Stimulated activated CD8-positive, alpha-beta memory T cell treated with anti-CD3 and anti-CD28 coated beads, Interleukin-4, amount 100 ng/mL, for 1 hour (primary cell): ENCODE data around the gene ARMH4.
"Not testable (repeated sequence)": the region's sequence is repeated elsewhere in the genome, so short reads cannot be mapped to it uniquely, and the experiment has no call there.

ENCODE experiments used
- DNase-seq, 2 donors: peaks; one replicate each; pipeline ENCODE4 v3.0.0-alpha.2; 2020; ENCODE audit warnings: low read depth in 2 of 2, low spot score in 1 of 2

The ARMH4 gene

DNA sequence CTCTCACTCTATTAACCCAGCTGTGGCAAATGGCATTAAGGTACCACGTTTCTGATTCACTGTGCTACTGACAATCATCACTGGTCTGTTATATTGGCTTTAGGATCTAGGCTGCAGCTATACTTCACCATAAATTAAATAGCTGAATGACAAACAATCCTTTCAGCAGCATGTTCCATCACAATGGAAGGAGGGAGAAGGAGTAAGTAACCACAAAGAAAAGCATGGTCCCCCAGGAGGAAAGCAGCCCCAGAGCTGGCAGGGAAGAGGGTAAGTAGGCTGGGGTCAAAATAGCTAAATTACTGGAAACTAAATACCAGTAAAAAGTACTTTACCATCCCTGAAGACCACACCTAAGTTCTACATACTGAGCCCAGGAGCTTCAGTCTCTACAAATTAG, 2.8 kb downstream of the ARMH4 start:
- no peak for DNase-seq

DNA sequence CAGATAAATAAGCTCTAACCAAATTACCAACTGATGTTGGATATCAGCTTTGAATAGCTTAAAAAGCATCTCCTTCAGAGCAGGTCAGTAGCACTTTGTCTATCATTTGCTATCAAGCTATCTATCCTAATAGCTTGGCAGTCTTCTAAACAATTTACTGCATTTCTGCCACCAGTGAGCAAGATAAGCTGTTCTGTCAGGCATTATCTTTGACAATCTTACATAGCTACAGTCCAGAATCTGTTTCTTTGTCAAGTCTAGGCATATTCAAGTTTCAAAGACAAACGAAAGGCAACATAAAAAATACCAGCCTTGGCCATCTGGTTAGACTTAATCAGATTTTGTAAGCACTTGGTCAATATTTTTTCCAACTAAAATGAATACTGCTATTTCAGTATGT, 5.6 kb downstream of the ARMH4 start:
- no peak for DNase-seq

- DNase-seq: no peak
Observed at GRCh38 chr14:58145936-58146335, 6.1 kb downstream of the ARMH4 start.

- no peak for DNase-seq
Observed at GRCh38 chr14:58143106-58143505, 8.9 kb downstream of the ARMH4 start.

GRCh38 chr14:58141893-58142292, 10.1 kb downstream of the ARMH4 start:
- no peak for DNase-seq

- no peak for DNase-seq
Observed at GRCh38 chr14:58138714-58139482, 13.1 kb downstream of the ARMH4 start.

DNA sequence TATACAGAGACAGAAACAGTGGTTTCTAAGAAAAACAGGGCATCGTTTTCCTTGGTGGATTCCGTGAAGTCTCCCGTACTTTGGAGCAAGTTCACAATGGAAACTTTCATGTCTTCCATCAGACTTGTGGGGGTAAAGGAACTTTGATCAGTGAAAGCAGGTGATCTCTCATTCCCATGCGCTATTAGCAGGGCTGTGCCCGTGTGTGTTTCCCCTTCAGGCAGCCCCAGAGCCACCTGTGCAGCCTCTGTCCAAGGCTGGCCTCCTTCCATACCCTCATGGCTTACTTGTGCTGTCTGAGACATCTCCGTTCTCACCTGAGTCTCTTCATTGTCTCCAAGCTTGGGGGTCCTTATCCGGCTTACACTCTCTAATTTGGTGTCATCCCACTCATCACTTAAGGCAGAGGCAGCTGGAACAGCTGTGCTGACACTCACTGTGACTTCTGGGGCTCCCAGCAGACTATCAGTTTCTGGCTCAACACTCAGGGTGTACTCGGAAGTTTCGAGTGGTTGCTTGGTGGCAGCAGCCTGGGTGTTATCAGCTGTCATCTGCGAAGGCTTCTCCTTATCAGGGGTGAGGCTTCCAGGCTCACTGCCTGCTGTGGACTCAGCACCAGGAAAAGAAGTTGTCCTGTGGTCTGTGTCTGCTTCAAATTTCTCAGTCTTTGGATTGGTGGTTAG, 13.8 kb downstream of the ARMH4 start:
- no peak for DNase-seq

DNA sequence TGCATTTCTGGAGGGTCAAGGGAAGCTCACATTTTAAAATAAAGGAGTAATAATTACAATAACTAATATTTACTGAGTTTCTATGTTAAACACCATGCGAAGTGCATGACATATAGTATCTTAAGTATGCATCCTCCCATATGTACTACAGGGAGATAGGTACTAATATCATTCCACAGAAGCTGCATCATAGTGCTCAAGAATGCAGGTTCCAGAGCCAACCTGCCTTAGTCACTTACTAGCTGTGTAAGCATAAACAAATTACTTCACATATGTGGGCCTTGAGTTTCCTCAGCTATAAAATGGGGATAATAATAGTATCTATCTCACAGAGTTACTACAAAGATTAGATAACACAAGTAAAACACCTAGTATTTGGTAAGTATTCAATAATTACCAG, 18.3 kb downstream of the ARMH4 start:
- no peak for DNase-seq

DNA sequence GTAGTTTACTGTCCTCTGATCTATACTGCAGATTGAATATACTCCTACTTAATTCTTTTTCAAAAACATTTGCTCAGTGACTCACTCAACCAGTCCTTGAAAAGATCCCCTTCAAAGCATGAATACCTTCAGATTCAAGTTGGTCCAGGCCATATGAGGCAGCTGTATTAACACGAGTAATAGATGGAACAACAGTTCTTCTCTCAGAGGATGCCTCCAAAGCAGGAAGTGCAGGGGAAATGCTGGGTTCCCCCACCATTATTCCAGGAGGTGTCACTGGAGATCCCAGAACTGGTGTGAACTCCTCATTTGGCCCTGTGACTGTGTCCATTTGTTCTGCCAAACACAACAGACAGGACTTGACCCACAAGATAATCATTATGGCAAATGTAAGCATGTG, 20.6 kb downstream of the ARMH4 start:
- DNase-seq: no peak

GRCh38 chr14:58130116-58130782, 21.8 kb downstream of the ARMH4 start:
- DNase-seq: no peak

- DNase-seq: no peak
Observed at GRCh38 chr14:58129208-58129607, 22.8 kb downstream of the ARMH4 start.

DNA sequence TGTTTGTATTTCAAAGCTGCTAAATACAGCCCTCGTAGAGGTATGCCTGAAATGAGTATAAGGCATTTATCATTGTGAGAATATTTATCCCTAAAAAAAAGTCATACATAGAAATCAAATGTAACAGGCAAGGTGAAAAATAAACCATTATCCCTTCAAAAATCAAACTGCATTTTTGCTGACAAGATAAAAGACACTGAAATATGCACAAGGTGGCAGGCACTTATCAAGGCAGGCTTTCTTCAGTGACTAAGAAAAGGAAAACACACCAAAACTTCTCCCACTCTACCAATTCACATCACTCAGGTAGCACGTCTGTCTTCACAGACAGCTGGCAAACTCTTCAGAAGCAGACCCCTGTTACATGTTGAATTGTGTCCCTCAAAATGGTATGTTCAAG, 23.6 kb downstream of the ARMH4 start:
- no peak for DNase-seq

GRCh38 chr14:58122546-58122945, 29.5 kb downstream of the ARMH4 start:
- not testable (repeated sequence) for DNase-seq

- DNase-seq: no peak
Observed at GRCh38 chr14:58121530-58122186, 30.4 kb downstream of the ARMH4 start.

DNA sequence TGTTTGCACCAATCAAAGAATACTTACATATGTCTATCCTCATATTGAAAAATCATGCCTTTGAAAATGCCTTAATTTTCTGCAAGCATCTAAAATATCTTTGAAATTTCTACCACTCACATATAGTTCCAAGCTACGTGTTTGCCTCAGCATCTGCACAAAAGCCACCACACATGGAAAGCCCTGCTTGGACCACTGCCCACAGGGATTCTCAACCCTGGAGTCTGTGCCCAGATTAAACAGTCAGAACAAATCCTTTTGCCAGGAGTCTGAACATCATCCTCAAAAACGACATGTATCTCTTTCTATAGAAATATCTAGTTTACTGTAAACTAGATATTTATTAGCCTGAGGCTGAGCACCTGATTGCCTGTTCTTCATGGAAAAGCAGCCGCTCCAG, 32.6 kb downstream of the ARMH4 start:
- DNase-seq: no peak

DNA sequence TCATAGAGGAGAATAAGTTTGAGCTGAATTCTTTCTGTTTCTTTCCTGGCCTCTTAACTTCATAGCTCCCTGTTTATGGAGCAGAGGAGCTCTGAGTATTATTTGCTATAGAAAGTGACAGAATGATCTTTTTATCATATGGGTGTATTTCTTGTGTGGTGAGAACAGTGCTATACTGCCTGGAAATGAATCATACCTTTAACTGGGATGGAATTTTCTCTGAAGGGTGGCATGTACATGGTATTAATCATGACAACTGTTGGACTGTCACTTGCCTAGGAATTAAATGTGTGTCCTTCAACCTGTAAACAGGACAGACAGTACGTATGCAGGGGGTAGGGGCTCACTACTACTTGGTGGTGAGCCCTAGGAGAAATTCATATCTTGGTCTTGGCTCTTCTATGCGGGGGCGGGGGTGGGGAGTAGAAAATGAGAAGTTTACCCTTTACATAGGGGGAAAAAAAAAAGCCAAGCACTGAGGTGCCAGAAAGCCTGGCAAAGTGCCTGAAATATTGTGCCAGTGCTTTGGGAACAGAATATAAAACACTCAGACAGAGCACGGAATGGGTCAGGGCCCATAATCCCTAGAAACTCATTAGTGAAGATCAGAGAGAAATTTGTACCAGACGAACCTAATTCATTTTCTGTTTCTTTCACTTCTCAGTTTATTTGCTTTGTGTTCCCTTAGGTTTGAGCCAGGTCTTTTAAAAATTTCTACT, 33.8 kb downstream of the ARMH4 start:
- DNase-seq: no peak

GRCh38 chr14:58109744-58110143, 42.3 kb downstream of the ARMH4 start:
- no peak for DNase-seq

DNA sequence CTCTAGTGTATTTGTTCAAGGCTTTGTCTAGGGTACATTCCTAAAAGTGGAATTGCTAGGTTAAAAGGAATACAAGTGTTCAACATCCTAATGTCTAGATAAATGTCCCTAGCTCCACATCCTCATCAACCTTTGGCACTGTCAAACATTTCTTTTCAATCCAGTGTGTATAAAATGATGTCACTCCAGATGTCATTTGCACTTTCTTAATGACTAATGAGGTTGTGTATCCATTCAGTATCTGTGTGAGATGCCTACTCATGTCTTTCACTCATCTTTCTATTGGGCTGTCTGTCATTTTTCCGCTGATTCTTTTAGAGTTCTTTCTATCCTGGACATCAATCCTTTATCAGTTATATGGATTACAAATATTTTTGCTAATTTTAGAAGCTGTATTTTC, 43.3 kb downstream of the ARMH4 start:
- no peak for DNase-seq

DNA sequence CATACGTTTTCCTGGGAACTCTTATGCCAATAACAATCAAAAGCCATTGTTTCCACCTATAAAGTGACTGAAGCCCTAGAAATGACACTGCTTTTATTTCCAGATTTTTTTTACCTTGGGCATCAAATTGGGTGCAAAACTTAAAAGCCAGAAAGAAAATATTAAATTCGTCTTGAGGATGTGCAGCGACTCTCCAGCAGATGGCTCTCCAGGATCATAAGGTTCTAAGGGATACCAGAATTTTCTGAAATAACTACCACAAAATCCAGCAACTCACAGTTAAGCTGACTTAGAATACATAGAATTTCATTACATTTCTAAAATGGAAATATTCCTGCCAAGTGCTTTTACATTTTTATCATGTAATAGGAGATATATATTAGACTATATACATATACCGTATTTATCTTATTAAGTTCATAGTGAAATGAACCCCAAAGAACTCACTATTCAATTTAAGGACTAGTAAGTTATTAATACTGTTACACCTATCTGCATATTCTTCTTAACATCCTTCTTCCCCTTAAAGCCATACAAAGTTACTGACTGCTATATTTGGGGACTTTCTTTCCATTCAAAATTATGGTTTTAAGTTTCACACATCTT, 44.0 kb downstream of the ARMH4 start:
- no peak for DNase-seq

- no peak for DNase-seq
Observed at GRCh38 chr14:58107041-58107440, 45.0 kb downstream of the ARMH4 start.

DNA sequence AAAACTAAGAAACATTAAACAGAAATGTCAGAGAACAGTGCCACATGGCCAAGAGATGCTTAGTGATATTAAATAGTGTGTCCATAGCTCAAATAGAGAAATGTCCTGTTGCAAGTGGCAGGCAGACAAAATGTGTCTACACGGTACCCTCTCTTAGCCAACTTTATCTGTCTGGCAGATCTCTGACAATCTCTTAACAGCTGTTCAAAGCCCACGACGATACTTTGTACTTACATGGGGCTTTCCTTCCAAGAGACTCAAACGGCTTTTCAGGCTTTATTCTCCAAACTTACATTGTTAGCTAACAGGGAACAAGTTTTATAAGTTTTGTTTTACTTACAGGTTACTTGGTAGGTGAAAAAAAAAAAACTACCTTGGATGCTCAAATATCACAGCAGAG, 45.6 kb downstream of the ARMH4 start:
- DNase-seq: no peak
